Measurements from ENCODE around the gene SINHCAF.

DNA sequence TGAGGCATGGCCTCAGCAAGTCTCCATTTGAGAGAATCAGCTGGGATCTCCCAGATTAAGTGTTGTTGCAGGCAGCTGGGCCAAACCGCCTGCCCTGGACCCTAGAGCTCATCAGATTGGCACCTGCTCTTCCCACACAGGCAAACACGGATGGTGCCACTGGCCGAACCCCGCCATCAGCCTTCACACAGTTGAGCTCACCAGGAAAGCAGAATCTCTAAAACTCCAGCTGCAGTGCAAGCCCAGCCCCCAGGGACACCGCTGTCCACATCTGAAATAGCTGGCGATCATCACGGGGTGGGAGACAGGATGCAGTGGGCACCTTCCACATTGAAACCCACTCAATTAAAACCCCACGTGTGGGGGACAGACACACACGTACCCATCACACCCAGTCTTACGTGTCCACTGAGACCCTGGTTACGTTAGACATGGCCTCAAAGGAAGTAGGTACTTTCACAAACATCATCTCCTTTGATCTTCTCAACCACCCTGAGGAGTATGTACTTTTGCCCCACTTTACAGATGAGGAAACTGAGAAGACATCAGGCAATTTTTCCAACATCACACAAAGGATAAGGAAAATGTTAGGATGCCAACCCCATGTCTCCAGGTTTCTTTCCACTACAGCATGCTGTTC, 88.8 kb downstream of the SINHCAF start:
- TF ChIP-seq, protein P1, sequence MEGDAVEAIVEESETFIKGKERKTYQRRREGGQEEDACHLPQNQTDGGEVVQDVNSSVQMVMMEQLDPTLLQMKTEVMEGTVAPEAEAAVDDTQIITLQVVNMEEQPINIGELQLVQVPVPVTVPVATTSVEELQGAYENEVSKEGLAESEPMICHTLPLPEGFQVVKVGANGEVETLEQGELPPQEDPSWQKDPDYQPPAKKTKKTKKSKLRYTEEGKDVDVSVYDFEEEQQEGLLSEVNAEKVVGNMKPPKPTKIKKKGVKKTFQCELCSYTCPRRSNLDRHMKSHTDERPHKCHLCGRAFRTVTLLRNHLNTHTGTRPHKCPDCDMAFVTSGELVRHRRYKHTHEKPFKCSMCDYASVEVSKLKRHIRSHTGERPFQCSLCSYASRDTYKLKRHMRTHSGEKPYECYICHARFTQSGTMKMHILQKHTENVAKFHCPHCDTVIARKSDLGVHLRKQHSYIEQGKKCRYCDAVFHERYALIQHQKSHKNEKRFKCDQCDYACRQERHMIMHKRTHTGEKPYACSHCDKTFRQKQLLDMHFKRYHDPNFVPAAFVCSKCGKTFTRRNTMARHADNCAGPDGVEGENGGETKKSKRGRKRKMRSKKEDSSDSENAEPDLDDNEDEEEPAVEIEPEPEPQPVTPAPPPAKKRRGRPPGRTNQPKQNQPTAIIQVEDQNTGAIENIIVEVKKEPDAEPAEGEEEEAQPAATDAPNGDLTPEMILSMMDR (IDR thresholded peaks at IDR 0.05) = no peak
- no peak for TF ChIP-seq POLR2A (IDR thresholded peaks at IDR 0.05)
- TF ChIP-seq EP300 (IDR thresholded peaks at IDR 0.05) = no peak
